Measurements from ENCODE around the gene HOXD12.

DNA sequence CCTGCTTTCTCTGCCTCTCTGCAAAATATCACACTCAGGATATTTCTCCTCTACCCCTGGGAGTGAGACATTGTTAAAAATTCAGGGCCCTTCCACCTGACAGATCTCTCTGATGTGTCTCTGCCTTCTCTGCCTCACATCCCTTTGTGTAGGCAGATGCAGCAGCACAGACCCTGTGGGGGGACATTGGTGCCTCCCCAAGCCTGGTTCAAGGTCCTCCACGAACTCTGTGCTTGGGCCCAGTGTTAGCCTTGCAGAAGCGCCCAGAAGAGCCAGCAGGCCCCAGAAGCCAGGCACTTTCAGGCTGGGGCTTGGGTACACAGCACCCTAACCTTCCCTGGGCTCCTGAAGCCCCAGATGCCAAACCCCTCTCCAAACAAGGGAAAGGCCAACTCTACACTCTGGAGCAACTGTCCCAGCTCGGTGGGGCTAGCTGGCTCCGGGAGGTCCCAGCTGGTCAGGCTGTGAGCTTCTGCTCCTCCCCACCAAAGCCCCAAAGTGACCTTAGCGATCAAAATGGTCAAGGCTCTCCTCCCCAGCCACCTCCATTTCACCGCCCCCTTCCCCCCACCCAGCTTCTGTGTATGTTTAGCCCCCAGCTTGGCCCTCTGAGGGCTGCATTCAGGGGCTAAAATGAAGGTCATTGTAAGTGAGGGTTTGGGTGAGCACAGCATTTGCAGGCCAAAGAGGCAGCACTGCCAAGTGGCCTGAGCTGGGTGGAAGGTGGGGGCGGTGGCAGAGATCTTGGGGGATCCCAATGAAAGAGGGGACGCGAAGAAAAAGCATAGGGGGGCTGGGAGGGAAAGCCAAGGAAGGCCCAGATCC, 25.6 kb downstream of the HOXD12 start:
- TF ChIP-seq POLR2AphosphoS5 (IDR thresholded peaks at IDR 0.05) = no peak
- TF ChIP-seq, protein P1, sequence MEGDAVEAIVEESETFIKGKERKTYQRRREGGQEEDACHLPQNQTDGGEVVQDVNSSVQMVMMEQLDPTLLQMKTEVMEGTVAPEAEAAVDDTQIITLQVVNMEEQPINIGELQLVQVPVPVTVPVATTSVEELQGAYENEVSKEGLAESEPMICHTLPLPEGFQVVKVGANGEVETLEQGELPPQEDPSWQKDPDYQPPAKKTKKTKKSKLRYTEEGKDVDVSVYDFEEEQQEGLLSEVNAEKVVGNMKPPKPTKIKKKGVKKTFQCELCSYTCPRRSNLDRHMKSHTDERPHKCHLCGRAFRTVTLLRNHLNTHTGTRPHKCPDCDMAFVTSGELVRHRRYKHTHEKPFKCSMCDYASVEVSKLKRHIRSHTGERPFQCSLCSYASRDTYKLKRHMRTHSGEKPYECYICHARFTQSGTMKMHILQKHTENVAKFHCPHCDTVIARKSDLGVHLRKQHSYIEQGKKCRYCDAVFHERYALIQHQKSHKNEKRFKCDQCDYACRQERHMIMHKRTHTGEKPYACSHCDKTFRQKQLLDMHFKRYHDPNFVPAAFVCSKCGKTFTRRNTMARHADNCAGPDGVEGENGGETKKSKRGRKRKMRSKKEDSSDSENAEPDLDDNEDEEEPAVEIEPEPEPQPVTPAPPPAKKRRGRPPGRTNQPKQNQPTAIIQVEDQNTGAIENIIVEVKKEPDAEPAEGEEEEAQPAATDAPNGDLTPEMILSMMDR (IDR thresholded peaks at IDR 0.05) = no peak

All from gastroesophageal sphincter (tissue), 3 donors.